H1 (cell line): ENCODE results near the gene MYO3A. TPM values are rescaled to one million over a fixed set of nuclear protein-coding genes. Genes with fewer than 3 reads are reported as not detected.

Source experiments
- CTCF ChIA-PET: fragments of 300-600 bp; sonication (Branson Sonifier 250); formaldehyde crosslinking; loops from one replicate; lab custom pipeline; 2021; ENCODE audit not compliant: partially characterized antibody; lab: Charles Lee
- POLR2A ChIA-PET: fragments of 300-600 bp; sonication (Branson Sonifier 250); formaldehyde crosslinking; loops from one replicate; lab custom pipeline; 2021; ENCODE audit warnings: inconsistent platforms; ENCODE audit not compliant: partially characterized antibody; lab: Charles Lee
- DNase-seq, 2 experiments: peaks; one replicate each; pipeline versions ENCODE4 v3.0.0 to v3.0.0-alpha.2; 2010 to 2022; ENCODE audit warnings: low spot score in 2 of 2, low read depth in 1 of 2, mixed read lengths in 1 of 2
- FAIRE-seq: peaks from 2 replicates; lab custom pipeline; 2011; peaks lifted over from hg19 to GRCh38; lab: Jason Lieb, UNC
- H2AFZ ChIP-seq: 2 replicates; pipeline ENCODE4 v1.8.1; 2012; ENCODE audit warnings: low read length, inconsistent platforms
- H2AK5ac ChIP-seq: 2 replicates; pipeline ENCODE4 v1.6.1; 2013; ENCODE audit warnings: low read depth, low read length
- H2BK120ac ChIP-seq: replicated peaks from 2 replicates; pipeline ENCODE3; 2013; ENCODE audit warnings: low read depth, low read length, inconsistent platforms
- H2BK12ac ChIP-seq: 2 replicates; pipeline ENCODE4 v1.6.1; 2013; ENCODE audit warnings: low read depth, low read length
- H2BK15ac ChIP-seq: 2 replicates; pipeline ENCODE4 v1.6.1; 2013; ENCODE audit warnings: low read length
- H2BK20ac ChIP-seq: 2 replicates; pipeline ENCODE4 v1.6.1; 2013; ENCODE audit warnings: low read length
- H2BK5ac ChIP-seq: 2 replicates; pipeline ENCODE4 v1.6.1; 2013; ENCODE audit warnings: low read depth, low read length
- H3K14ac ChIP-seq: 2 replicates; pipeline ENCODE4 v1.6.1; 2013; ENCODE audit warnings: inconsistent platforms; ENCODE audit not compliant: insufficient read length
- H3K18ac ChIP-seq: 2 replicates; pipeline ENCODE4 v1.6.1; 2013; ENCODE audit warnings: low read length; ENCODE audit errors: extremely low read depth
- H3K23ac ChIP-seq: 2 replicates; pipeline ENCODE4 v1.6.1; 2013; ENCODE audit warnings: inconsistent platforms; ENCODE audit not compliant: insufficient read length
- H3K23me2 ChIP-seq: 2 replicates; pipeline ENCODE4 v1.6.1; 2013; ENCODE audit warnings: low read depth, low read length
- H3K27ac ChIP-seq: 2 replicates; pipeline ENCODE4 v1.6.1; 2011; ENCODE audit warnings: low read depth, low read length, inconsistent platforms
- H3K27me3 ChIP-seq, 4 experiments: replicated peaks in 1 of 4; 1 replicate in 1 of 4; 2 replicates in 3 of 4; pipeline versions ENCODE4 v1.6.1 to v1.8.1; 2011 to 2013; ENCODE audit warnings: low read length in 3 of 4, mild to moderate bottlenecking in 3 of 4, inconsistent platforms in 2 of 4, mixed read lengths in 2 of 4, moderate library complexity in 1 of 4; ENCODE audit not compliant: control insufficient read depth in 3 of 4, insufficient read depth in 3 of 4; ENCODE audit errors: extremely low read depth in 1 of 4
- H3K36me3 ChIP-seq, 4 experiments: 2 replicates each; pipeline versions ENCODE4 v1.6.1 to v1.8.1; 2011 to 2013; ENCODE audit warnings: mild to moderate bottlenecking in 4 of 4, low read length in 3 of 4, moderate library complexity in 2 of 4, control low read depth in 1 of 4, inconsistent platforms in 1 of 4; ENCODE audit not compliant: insufficient read depth in 4 of 4, control insufficient read depth in 2 of 4
- H3K4ac ChIP-seq: replicated peaks from 2 replicates; pipeline ENCODE3; 2013; ENCODE audit warnings: low read length, low read depth, mixed read lengths, inconsistent platforms; ENCODE audit not compliant: insufficient read length
- H3K4me1 ChIP-seq, 4 experiments: replicated peaks in 1 of 4; 1 replicate in 1 of 4; 2 replicates in 3 of 4; pipeline versions ENCODE4 v1.6.1 to v1.8.1; 2011 to 2013; ENCODE audit warnings: low read length in 3 of 4, inconsistent platforms in 2 of 4, mixed read lengths in 1 of 4; ENCODE audit not compliant: insufficient read depth in 4 of 4, control insufficient read depth in 3 of 4
- H3K4me2 ChIP-seq, 2 experiments: 2 replicates each; pipeline versions ENCODE4 v1.6.1 to v1.8.1; 2011 to 2013; ENCODE audit warnings: low read depth in 2 of 2, low read length in 2 of 2, control low read depth in 1 of 2, inconsistent platforms in 1 of 2, mild to moderate bottlenecking in 1 of 2; ENCODE audit not compliant: insufficient read depth in 1 of 2
- H3K4me3 ChIP-seq, 4 experiments: fragments of 200-600, 300-600 bp in 1 of 4; sonication (generic), shearing (Covaris generic), sonication (Bioruptor Twin) in 1 of 4; 2 replicates each; pipeline versions ENCODE4 v1.5.1 to v1.8.1; 2011 to 2016; ENCODE audit warnings: low read length in 4 of 4, low read depth in 3 of 4, control low read depth in 2 of 4, inconsistent platforms in 2 of 4, mild to moderate bottlenecking in 2 of 4, mixed read lengths in 1 of 4, moderate library complexity in 1 of 4; ENCODE audit not compliant: insufficient read depth in 2 of 4; ENCODE audit errors: extremely low read depth in 1 of 4
- H3K56ac ChIP-seq: replicated peaks from 2 replicates; pipeline ENCODE3; 2013; ENCODE audit warnings: low read depth, mild to moderate bottlenecking, mixed read lengths, low read length, inconsistent platforms; ENCODE audit not compliant: insufficient read length
- H3K79me1 ChIP-seq: 2 replicates; pipeline ENCODE4 v1.6.1; 2013; ENCODE audit warnings: low read depth, low read length, control low read depth
- H3K79me2 ChIP-seq, 2 experiments: 2 replicates each; pipeline versions ENCODE4 v1.6.1 to v1.8.1; 2012 to 2013; ENCODE audit warnings: low read length in 2 of 2, mild to moderate bottlenecking in 2 of 2, inconsistent platforms in 1 of 2; ENCODE audit not compliant: insufficient read depth in 2 of 2, control insufficient read depth in 1 of 2
- H3K9ac ChIP-seq, 4 experiments: replicated peaks in 1 of 4; 1 replicate in 1 of 4; 2 replicates in 3 of 4; pipeline versions ENCODE4 v1.6.1 to v1.8.1; 2011 to 2013; ENCODE audit warnings: low read depth in 3 of 4, low read length in 3 of 4, control low read depth in 2 of 4, mild to moderate bottlenecking in 2 of 4, moderate library complexity in 2 of 4, inconsistent platforms in 1 of 4; ENCODE audit errors: extremely low read depth in 1 of 4
- H3K9me3 ChIP-seq, 2 experiments: 2 replicates each; pipeline versions ENCODE4 v1.6.1 to v1.8.1; 2012 to 2013; ENCODE audit warnings: mild to moderate bottlenecking in 2 of 2, moderate library complexity in 2 of 2, control low read depth in 1 of 2, inconsistent platforms in 1 of 2, low read depth in 1 of 2, low read length in 1 of 2, mixed read lengths in 1 of 2; ENCODE audit not compliant: insufficient read depth in 2 of 2
- H4K20me1 ChIP-seq, 2 experiments: replicated peaks in 1 of 2; 2 replicates each; pipeline versions ENCODE3 to v1.8.1; 2011 to 2013; ENCODE audit warnings: inconsistent platforms in 2 of 2, low read length in 2 of 2, mild to moderate bottlenecking in 1 of 2; ENCODE audit not compliant: insufficient read depth in 2 of 2, control insufficient read depth in 1 of 2
- H4K5ac ChIP-seq: 2 replicates; pipeline ENCODE4 v1.6.1; 2013; ENCODE audit warnings: low read length, low read depth, mixed read lengths, inconsistent platforms; ENCODE audit not compliant: insufficient read length
- H4K8ac ChIP-seq: 2 replicates; pipeline ENCODE4 v1.8.0; 2013; ENCODE audit warnings: mild to moderate bottlenecking, moderate library complexity, low read length, inconsistent platforms; ENCODE audit not compliant: insufficient read depth; ENCODE audit errors: extremely low read depth
- H4K91ac ChIP-seq: replicated peaks from 2 replicates; pipeline ENCODE3; 2013; ENCODE audit warnings: low read length, mixed read lengths, inconsistent platforms; ENCODE audit not compliant: insufficient read length
- BRCA1 ChIP-seq: IDR thresholded peaks from 2 replicates; pipeline ENCODE4 v1.6.1; 2012; ENCODE audit warnings: low read depth, low read length, improper control_type of control experiment
- CBX8 ChIP-seq: fragments of 300-800, 300-1000 bp; sonication (generic); IDR thresholded peaks from 2 replicates; pipeline ENCODE4 v1.7.1; 2016; ENCODE audit warnings: low read depth, low read length, borderline replicate concordance
- GTF2F1 ChIP-seq: IDR thresholded peaks from 2 replicates; pipeline ENCODE4 v1.6.1; 2012; ENCODE audit warnings: low read depth, low read length, improper control_type of control experiment, borderline replicate concordance
- HDAC2 ChIP-seq, 2 experiments: fragments of 300-600 bp in 1 of 2; sonication (generic) in 1 of 2; IDR thresholded peaks; 2 replicates each; pipeline ENCODE4 v1.6.1; 2011 to 2012; ENCODE audit warnings: low read depth in 2 of 2, low read length in 2 of 2, mild to moderate bottlenecking in 2 of 2, moderate library complexity in 2 of 2, borderline replicate concordance in 1 of 2, inconsistent platforms in 1 of 2
- NRF1 ChIP-seq: IDR thresholded peaks from 2 replicates; pipeline ENCODE4 v1.6.1; 2011; ENCODE audit warnings: mild to moderate bottlenecking, low read depth, low read length, improper control_type of control experiment
- PHF8 ChIP-seq: fragments of 200-600 bp; sonication (generic); conservative IDR thresholded peaks from 2 replicates; pipeline ENCODE4 v1.7.1; 2012; ENCODE audit warnings: low read depth, mild to moderate bottlenecking, inconsistent platforms, low read length, moderate library complexity
- RXRA ChIP-seq: IDR thresholded peaks from 2 replicates; pipeline ENCODE4 v1.6.1; 2011; ENCODE audit warnings: low read depth, mild to moderate bottlenecking, low read length, moderate library complexity; ENCODE audit not compliant: insufficient read depth
- SAP30 ChIP-seq: fragments of 300-600 bp; sonication (generic); IDR thresholded peaks from 2 replicates; pipeline ENCODE4 v1.7.1; 2012; ENCODE audit warnings: low read length, moderate library complexity, mild to moderate bottlenecking, inconsistent platforms; ENCODE audit not compliant: insufficient read depth, insufficient replicate concordance
- SIN3A ChIP-seq, 2 experiments: IDR thresholded peaks in 1 of 2; conservative IDR thresholded peaks in 1 of 2; 2 replicates each; pipeline ENCODE4 v1.6.1; 2011 to 2012; ENCODE audit warnings: low read length in 2 of 2, improper control_type of control experiment in 1 of 2, low read depth in 1 of 2, mild to moderate bottlenecking in 1 of 2
- SIRT6 ChIP-seq: IDR thresholded peaks from one replicate; pipeline ENCODE4 v1.7.1; 2012; ENCODE audit warnings: low read length, inconsistent platforms
- SIX5 ChIP-seq: IDR thresholded peaks from 2 replicates; pipeline ENCODE4 v1.6.1; 2011; ENCODE audit warnings: mild to moderate bottlenecking, low read depth, low read length
- WGBS, 2 experiments: shearing (Covaris generic) in 1 of 2; methylation state at CpG; one replicate each; pipeline versions ENCODE4 v1.1.6 to v1.1.7; 2013 to 2015; ENCODE audit warnings: low lambda C conversion rate in 2 of 2, mixed read lengths in 2 of 2, inconsistent platforms in 1 of 2, low coverage in 1 of 2, missing lambda C conversion rate in 1 of 2; ENCODE audit not compliant: insufficient replicate concordance in 2 of 2, insufficient coverage in 1 of 2, insufficient read length in 1 of 2; ENCODE audit errors: extremely low coverage in 1 of 2, missing lambda C conversion rate in 1 of 2; 5-methylcytosine and 5-hydroxymethylcytosine counted together
- polyA plus RNA-seq, 7 experiments: library from polyadenylated mRNA; depleted of rRNA in 3 of 7; stranded (reverse) in 5 of 7; unstranded in 2 of 7; fragments of >200 nt in 5 of 7; fragments of 200-250 nt in 2 of 7; gene quantifications; 1 replicate in 5 of 7; 2 replicates in 1 of 7; 4 replicates in 1 of 7; pipeline versions ENCODE4 v1.2.1 to v1.2.3, GENCODE V29; 2011 to 2013; ENCODE audit warnings: missing spikeins in 2 of 7, mixed read lengths in 2 of 7
- total RNA-seq: library from RNA; stranded (reverse); fragmentation: NEBNext Ultra II Directional; extraction: Animal tissue kit (Norgen Biotek cat#: 25700); gene quantifications from 2 replicates; pipeline ENCODE4 v1.2.1, GENCODE V29; 2021
- TF ChIP-seq, protein P1 (sequence below): IDR thresholded peaks from 2 replicates; pipeline ENCODE4 v1.6.1; 2011; ENCODE audit warnings: low read length, improper control_type of control experiment

Gene MYO3A
- total and polyA plus RNA-seq, 2 of the 8 experiments (the other 6 are each of a cell fraction or from before 2014, with no cell fraction given): 3.9 to 5.3 TPM

DNA sequence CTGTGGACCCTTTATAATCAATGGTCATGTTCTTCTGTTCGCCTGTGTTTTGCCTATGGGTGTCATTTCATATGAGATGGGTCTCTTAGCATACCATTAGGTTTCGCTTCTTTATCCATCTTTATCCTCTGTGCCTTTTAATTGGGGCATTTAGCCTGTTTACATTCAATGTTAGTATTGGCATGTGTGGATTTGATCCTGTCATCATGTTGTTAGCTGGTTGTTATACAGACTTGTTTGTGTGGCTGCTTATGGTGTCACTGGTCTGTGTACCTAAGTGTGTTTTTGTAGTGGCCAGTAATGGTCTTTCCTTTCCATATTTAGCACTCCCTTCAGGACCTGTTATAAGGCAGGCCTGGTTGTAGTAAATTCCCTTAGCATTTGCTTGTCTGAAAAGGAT, 90.3 kb downstream of the MYO3A start:
- Histone ChIP-seq H2BK5ac (no peak overlapping the region), H3K14ac (no peak overlapping the region), H3K79me1 (no peaks in the 10 kb centered on the region), H3K4me3 (no peak overlapping the region), H3K79me2 (no peaks in the 10 kb centered on the region), H2AK5ac (no peak overlapping the region), H2BK20ac (no peak overlapping the region), H2BK15ac (no peak overlapping the region), H3K4me2 (no peak overlapping the region), H3K56ac (no peak overlapping the region), H3K27me3 (no peaks in the 10 kb centered on the region), H3K9ac (no peak overlapping the region), H3K23ac (no peak overlapping the region), H3K23me2 (no peaks in the 10 kb centered on the region), H3K27ac (no peak overlapping the region), H4K5ac (no peak overlapping the region), H4K8ac (no peak overlapping the region), H4K91ac (no peak overlapping the region), H2BK12ac (no peak overlapping the region), H3K9me3 (no peaks in the 10 kb centered on the region), H3K4me1 (peaks cover 0 to 9% (median 0%) of the 10 kb centered on the region in 4 experiments; a peak in 3 of 7 replicates), H3K18ac (no peak overlapping the region), H3K36me3 (no peaks in the 10 kb centered on the region), H2AFZ (no peak overlapping the region), H3K4ac (no peak overlapping the region), H2BK120ac (no peak overlapping the region), H4K20me1 (no peaks in the 10 kb centered on the region)
- ChIA-PET CTCF (no interaction called here), POLR2A (no interaction called here)
- WGBS, 2 experiments: 63% methylated on average over 2 of the region's 2 CpGs; no CpG with 5 or more reads in 1 of the 2 experiments
- FAIRE-seq: no peak
- no peak for DNase-seq
- TF ChIP-seq SIRT6 (no peak), PHF8 (no peak), BRCA1 (no peak), CBX8 (no peak), RXRA (no peak), SAP30 (no peak), NRF1 (no peak), GTF2F1 (no peak), HDAC2 (IDR thresholded peaks at IDR 0.05; ENCODE audit: borderline replicate concordance in 1 of 2, low read depth in 2 of 2, low read length in 2 of 2) (no peak), SIN3A (conservative IDR thresholded peaks at IDR 0.05 in 1 of 2, IDR thresholded peaks at IDR 0.05 in 1 of 2; ENCODE audit: low read depth in 1 of 2, low read length in 2 of 2) (no peak), SIX5 (no peak)
- TF ChIP-seq, protein P1, sequence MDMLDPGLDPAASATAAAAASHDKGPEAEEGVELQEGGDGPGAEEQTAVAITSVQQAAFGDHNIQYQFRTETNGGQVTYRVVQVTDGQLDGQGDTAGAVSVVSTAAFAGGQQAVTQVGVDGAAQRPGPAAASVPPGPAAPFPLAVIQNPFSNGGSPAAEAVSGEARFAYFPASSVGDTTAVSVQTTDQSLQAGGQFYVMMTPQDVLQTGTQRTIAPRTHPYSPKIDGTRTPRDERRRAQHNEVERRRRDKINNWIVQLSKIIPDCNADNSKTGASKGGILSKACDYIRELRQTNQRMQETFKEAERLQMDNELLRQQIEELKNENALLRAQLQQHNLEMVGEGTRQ: no peak
